NCI-H226 (cell line): ENCODE data around the gene P3R3URF.

Source experiments
- DNase-seq: peaks from one replicate; pipeline ENCODE4 v3.0.0-alpha.2; 2015

P3R3URF gene

GRCh38 chr1:46193984-46194570 is 17.8 kb upstream of the P3R3URF start:
- no peak for DNase-seq

GRCh38 chr1:46193285-46193684 is 17.0 kb upstream of the P3R3URF start:
- no peak for DNase-seq

- no peak for DNase-seq
These were observed 15.9 kb upstream of the P3R3URF start for GRCh38 chr1:46192171-46192570.

- DNase-seq: no peak
These were observed 14.9 kb upstream of the P3R3URF start for GRCh38 chr1:46191033-46191701.

GRCh38 chr1:46190539-46190938 is 14.3 kb upstream of the P3R3URF start:
- DNase-seq: no peak

GRCh38 chr1:46188295-46189030 is 12.2 kb upstream of the P3R3URF start:
- no peak for DNase-seq

GRCh38 chr1:46187106-46187869 is 11.0 kb upstream of the P3R3URF start:
- no peak for DNase-seq

GRCh38 chr1:46186076-46186475 is 9.8 kb upstream of the P3R3URF start:
- DNase-seq: no peak

GRCh38 chr1:46184920-46185658 is 8.8 kb upstream of the P3R3URF start:
- DNase-seq: no peak

- no peak for DNase-seq
These were observed 7.8 kb upstream of the P3R3URF start for GRCh38 chr1:46183926-46184557.

- peak; percentile 99 for DNase-seq
These were observed 7.0 kb upstream of the P3R3URF start for GRCh38 chr1:46183079-46183847.

GRCh38 chr1:46181343-46182260 is 5.3 kb upstream of the P3R3URF start:
- peak; percentile 39 for DNase-seq

- DNase-seq: peak; percentile 12
These were observed 3.9 kb upstream of the P3R3URF start for GRCh38 chr1:46180082-46180616.

- peak; percentile 72 for DNase-seq
These were observed 3.1 kb upstream of the P3R3URF start for GRCh38 chr1:46179138-46180081.

GRCh38 chr1:46175243-46175642 is 1.0 kb downstream of the P3R3URF start:
- DNase-seq: no peak

- no peak for DNase-seq
These were observed 1.6 kb downstream of the P3R3URF start, which contains the start of gene TSPAN1 for GRCh38 chr1:46174448-46175231. Gene TSPAN1 (plus strand): TSS chr1:46175087. CDS start chr1:46181108, 6,021 bp downstream.

GRCh38 chr1:46173361-46173856 is 2.9 kb downstream of the P3R3URF start:
- no peak for DNase-seq

- DNase-seq: no peak
These were observed 4.0 kb downstream of the P3R3URF start for GRCh38 chr1:46172321-46172720.
